MM.1S (cell line): Measurements from ENCODE around the gene PON2.

ENCODE experiments used
- DNase-seq: peaks from one replicate; pipeline ENCODE4 v3.0.0-alpha.2; 2015
- H2AFZ ChIP-seq: fragments of 300-600 bp; sonication (generic); 2 replicates; pipeline ENCODE4 v1.6.0; 2016; ENCODE audit warnings: antibody characterized with exemption, low read length
- H3F3A ChIP-seq: fragments of 300-600 bp; sonication (generic); 2 replicates; pipeline ENCODE4 v1.6.1; 2016; ENCODE audit warnings: mild to moderate bottlenecking, antibody characterized with exemption, low read length, moderate library complexity, mixed read lengths; ENCODE audit not compliant: insufficient read depth
- H3K27ac ChIP-seq: fragments of 300-600 bp; sonication (generic); 2 replicates; pipeline ENCODE4 v1.5.1; 2016; ENCODE audit warnings: mild to moderate bottlenecking, low read length
- H3K27me3 ChIP-seq: fragments of 300-600 bp; sonication (generic); replicated peaks from 2 replicates; pipeline ENCODE4 v1.6.0; 2016; ENCODE audit warnings: low read length; ENCODE audit not compliant: insufficient read depth
- H3K36me3 ChIP-seq: fragments of 300-600 bp; sonication (generic); replicated peaks from 2 replicates; pipeline ENCODE4 v1.6.1; 2016; ENCODE audit warnings: mild to moderate bottlenecking, low read length, mixed read lengths; ENCODE audit not compliant: insufficient read depth
- H3K4me1 ChIP-seq: fragments of 300-600 bp; sonication (generic); 2 replicates; pipeline ENCODE4 v1.6.1; 2016; ENCODE audit warnings: low read length, mixed read lengths
- H3K4me2 ChIP-seq: fragments of 300-600 bp; sonication (generic); 2 replicates; pipeline ENCODE4 v1.6.0; 2016; ENCODE audit warnings: low read depth, low read length
- H3K4me3 ChIP-seq: fragments of 300-600 bp; sonication (generic); 2 replicates; pipeline ENCODE4 v1.5.1; 2016; ENCODE audit warnings: low read length, mixed read lengths
- H3K79me2 ChIP-seq: fragments of 300-600 bp; sonication (generic); 2 replicates; pipeline ENCODE4 v1.6.1; 2016; ENCODE audit warnings: mixed run types, low read length, mixed read lengths
- H3K9ac ChIP-seq: fragments of 300-600 bp; sonication (generic); 2 replicates; pipeline ENCODE4 v1.6.1; 2016; ENCODE audit warnings: low read length, mixed read lengths
- H3K9me2 ChIP-seq: fragments of 300-600 bp; sonication (generic); replicated peaks from 2 replicates; pipeline ENCODE4 v1.6.1; 2016; ENCODE audit warnings: mild to moderate bottlenecking, low read length, mixed read lengths; ENCODE audit not compliant: insufficient read depth
- H3K9me3 ChIP-seq: fragments of 300-600 bp; sonication (generic); replicated peaks from 2 replicates; pipeline ENCODE4 v1.6.1; 2016; ENCODE audit warnings: mild to moderate bottlenecking, low read length, mixed read lengths; ENCODE audit not compliant: insufficient read depth
- H4K20me1 ChIP-seq: fragments of 300-600 bp; sonication (generic); 2 replicates; pipeline ENCODE4 v1.6.1; 2016; ENCODE audit warnings: mild to moderate bottlenecking, low read length, moderate library complexity, mixed read lengths; ENCODE audit not compliant: insufficient read depth
- CTCF ChIP-seq: fragments of 300-600 bp; sonication (generic); IDR thresholded peaks from 2 replicates; pipeline ENCODE4 v1.5.1; 2016; ENCODE audit warnings: antibody characterized with exemption, low read length, mixed read lengths
- EZH2 ChIP-seq: fragments of 300-600 bp; sonication (generic); optimal IDR thresholded peaks from 2 replicates; pipeline ENCODE3; 2017; ENCODE audit warnings: low read depth, mild to moderate bottlenecking, antibody characterized with exemption, low read length, mixed read lengths
- EZH2phosphoT487 ChIP-seq: fragments of 300-600 bp; sonication (generic); IDR thresholded peaks from 2 replicates; pipeline ENCODE4 v1.6.1; 2018; ENCODE audit warnings: antibody characterized with exemption, low read length

Gene PON2

GRCh38 chr7:95427166-95427565 is 7.7 kb downstream of the PON2 start:
- no peak for TF ChIP-seq CTCF
- no peak for TF ChIP-seq EZH2phosphoT487
- TF ChIP-seq EZH2: no peak
- Histone ChIP-seq H4K20me1 (no peaks in the 10 kb centered on the region), H3K4me2 (no peak overlapping the region), H3K36me3 (no peaks in the 10 kb centered on the region), H3K4me1 (0 out of 2 replicates have a peak, but pooled peaks cover 5% of the 10 kb centered on the region), H3F3A (no peaks in the 10 kb centered on the region), H3K79me2 (peaks cover 3% of the 10 kb centered on the region; the same call in 1 of the 2 replicates), H3K9ac (no peak overlapping the region), H3K9me3 (no peaks in the 10 kb centered on the region), H3K27ac (no peak overlapping the region), H3K4me3 (no peak overlapping the region), H3K9me2 (no peaks in the 10 kb centered on the region), H3K27me3 (no peaks in the 10 kb centered on the region), H2AFZ (no peak overlapping the region)
- no peak for DNase-seq

GRCh38 chr7:95425694-95426093 is 9.1 kb downstream of the PON2 start:
- H3K9me3 ChIP-seq: no peaks in the 10 kb centered on the region
- no peak overlapping the region for H3K9ac ChIP-seq
- no peaks in the 10 kb centered on the region for H4K20me1 ChIP-seq
- no peaks in the 10 kb centered on the region for H3K79me2 ChIP-seq
- H2AFZ ChIP-seq: no peak overlapping the region
- H3K27me3 ChIP-seq: no peaks in the 10 kb centered on the region
- no peaks in the 10 kb centered on the region for H3K36me3 ChIP-seq
- H3F3A ChIP-seq: no peaks in the 10 kb centered on the region
- no peak for DNase-seq
- TF ChIP-seq CTCF: no peak
- H3K4me1 ChIP-seq: peaks cover 17% of the 10 kb centered on the region
- no peaks in the 10 kb centered on the region for H3K9me2 ChIP-seq
- H3K27ac ChIP-seq: no peak overlapping the region
- no peak overlapping the region for H3K4me3 ChIP-seq
- no peak overlapping the region for H3K4me2 ChIP-seq

- TF ChIP-seq EZH2phosphoT487 (no peak), EZH2 (no peak), CTCF (no peak)
- Histone ChIP-seq H3K36me3 (no peaks in the 10 kb centered on the region), H3F3A (no peaks in the 10 kb centered on the region), H3K27me3 (no peaks in the 10 kb centered on the region), H4K20me1 (no peaks in the 10 kb centered on the region), H3K4me1 (peaks cover 17% of the 10 kb centered on the region), H3K4me3 (no peak overlapping the region), H3K4me2 (no peak overlapping the region), H3K27ac (no peak overlapping the region), H3K9me2 (no peaks in the 10 kb centered on the region), H2AFZ (no peak overlapping the region), H3K9ac (no peak overlapping the region), H3K79me2 (no peaks in the 10 kb centered on the region), H3K9me3 (no peaks in the 10 kb centered on the region)
- no peak for DNase-seq
Measured at GRCh38 chr7:95424716-95425115, 10.1 kb downstream of the PON2 start.
